Measurements from ENCODE around the gene ZNF436.
A peak's percentile ranks its signal among the peaks of the same experiment; 100 is the strongest.
"Not testable (repeated sequence)": the region's sequence is repeated elsewhere in the genome, so short reads cannot be mapped to it uniquely, and the experiment has no call there.

The ZNF436 gene

DNA sequence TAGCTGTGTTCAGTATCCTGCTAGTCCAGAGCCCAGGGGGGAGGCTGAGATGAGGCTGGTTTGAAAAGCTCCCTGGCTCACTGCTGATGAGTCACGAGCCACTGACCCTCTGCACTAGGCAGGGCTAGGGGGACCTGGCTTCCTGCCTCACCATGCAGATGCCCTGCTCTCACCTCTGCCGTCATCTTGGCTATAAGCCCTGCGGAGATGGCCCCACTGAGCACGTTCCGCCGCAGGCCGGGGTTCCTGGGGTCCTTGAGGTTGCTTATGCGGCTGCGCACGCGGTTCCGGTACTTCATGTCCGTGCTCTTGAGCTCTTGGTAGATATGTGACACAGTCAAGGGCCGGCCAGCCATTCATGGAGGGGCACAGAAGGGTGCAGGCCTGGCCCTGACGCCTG, 24.1 kb upstream of the ZNF436 start:
- DNase-seq (ENCODE audit: low read depth in 1 of 2, low spot score in 1 of 2): no peak

DNA sequence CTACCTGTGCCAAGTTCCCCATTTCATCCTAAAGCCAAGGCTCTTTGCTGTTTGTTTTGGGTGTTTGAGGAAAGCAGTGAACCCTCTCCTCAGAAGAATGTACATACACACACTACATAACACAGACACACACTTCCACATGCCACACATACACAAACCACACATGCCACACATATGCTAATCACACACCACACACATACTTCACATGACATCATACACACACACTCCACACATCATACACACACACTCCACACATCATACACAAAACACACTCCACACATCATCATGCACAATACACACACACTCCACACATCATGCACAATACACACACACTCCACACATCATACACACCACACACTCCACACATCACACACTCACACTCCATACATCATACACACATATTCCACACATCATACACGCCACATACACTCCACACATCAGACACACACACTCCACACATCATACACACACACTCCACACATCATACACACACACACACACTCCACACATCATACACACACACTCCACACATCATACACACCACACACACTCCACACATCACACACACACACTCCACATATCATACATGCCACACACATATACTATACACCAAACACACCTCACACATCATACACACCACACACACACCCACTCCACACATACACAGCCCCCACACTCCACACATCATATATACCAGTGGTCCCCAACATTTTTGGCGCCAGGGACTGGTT, 22.7 kb upstream of the ZNF436 start:
- DNase-seq (ENCODE audit: low read depth in 1 of 2, low spot score in 1 of 2): no peak

DNA sequence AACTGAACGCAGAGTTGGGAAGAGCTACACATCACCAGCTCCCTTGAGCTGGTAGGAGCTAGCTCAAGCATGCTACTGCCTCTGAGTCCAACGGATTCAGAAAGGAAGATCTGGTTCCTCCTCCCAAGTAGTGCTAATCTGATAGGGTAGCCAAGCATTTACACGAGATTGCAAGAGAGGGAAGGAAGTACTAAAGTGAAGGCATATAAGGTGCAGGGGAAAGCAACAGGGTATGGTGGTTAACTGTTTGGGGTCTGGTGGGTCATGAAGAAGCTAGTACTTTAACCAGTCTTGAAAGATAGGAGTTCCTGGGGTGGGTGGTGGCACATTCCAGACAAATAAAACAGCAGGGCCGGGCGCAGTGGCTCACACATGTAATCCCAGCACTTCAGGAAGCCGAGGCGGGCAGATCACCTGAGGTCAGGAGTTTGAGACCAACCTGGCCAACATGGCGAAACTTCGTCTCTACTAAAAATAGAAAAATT, 20.2 kb upstream of the ZNF436 start:
- DNase-seq (ENCODE audit: low read depth in 1 of 2, low spot score in 1 of 2): no peak

DNA sequence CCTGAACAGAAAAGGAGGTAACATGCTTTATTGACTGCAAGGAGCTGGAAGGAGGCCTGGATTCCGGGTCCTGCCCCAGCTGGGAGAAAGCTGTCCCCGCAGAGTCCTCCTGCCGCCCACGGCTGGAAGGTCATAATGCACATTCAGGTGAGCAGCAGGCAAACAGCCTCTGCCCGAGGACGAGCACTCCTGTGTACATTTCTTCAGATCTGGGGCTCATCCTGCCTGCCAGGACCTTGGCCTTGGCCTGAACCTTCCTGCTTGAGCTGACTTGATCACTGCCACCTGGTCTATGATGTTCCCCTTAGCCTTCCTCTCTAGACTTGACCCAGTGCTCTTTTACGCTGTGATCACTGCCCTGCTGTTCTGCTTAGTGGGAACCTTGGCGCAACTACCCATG, 17.9 kb upstream of the ZNF436 start:
- no peak for DNase-seq (ENCODE audit: low read depth in 1 of 2, low spot score in 1 of 2)

DNA sequence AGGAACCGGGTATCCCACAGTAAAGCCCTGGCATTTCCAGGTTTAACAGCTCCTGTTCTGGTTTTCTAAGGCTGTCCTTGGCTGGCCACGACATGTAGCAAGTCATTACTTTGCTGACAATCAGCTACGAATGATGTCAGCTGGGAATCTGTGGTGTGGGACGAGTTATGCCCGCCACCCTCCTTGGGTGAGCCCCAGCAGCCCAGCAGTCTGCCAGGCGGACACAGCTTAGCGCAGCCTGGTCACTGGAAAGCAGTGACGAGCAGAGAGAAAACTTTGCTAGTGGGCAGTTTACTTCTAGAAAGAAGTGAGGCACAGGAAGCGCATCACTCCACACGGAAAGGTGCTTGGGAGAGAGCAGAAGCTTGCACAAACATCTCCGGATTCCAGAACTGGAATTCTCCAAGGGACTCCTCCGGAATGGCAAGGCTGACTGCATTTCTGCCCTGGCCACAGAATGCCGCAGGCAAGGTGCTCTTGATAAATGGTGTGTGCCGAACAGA, 15.5 kb upstream of the ZNF436 start:
- DNase-seq (ENCODE audit: low read depth in 1 of 2, low spot score in 1 of 2): no peak

DNA sequence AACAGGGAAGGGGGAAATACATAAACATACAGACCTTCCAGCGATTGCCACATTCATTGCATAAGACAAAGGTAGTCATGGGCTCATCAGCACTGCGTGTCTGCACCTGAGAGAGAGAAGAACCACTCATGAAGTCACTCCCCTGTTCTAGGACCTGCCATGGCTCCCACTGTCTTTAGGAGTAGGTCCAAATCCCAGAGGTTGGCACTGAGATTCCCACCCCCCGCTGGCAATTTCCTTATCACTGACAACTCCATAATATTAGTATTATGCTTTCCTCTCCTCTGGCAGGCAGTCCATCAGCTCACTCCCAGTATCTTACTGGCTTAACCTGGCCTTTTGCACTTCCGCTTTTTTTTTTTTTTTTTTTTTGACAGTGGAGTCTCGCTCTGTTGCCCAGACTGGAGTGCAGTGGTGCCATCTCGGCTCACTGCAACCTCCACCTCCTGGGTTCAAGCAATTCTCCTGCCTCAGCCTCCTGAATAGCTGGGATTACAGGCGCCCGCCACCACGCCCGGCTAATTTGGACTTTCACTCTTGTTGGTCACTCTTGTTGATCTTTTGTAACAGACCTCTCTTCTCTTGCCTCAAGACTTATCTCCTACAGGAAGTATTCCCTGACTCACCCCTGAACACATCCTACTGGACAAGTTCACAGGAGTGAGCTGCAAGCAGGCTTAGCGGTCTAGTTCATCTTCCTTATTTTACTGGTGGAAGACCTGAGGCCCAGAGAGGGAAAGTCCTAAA, 14.8 kb upstream of the ZNF436 start:
- DNase-seq (ENCODE audit: low read depth in 1 of 2, low spot score in 1 of 2): no peak

DNA sequence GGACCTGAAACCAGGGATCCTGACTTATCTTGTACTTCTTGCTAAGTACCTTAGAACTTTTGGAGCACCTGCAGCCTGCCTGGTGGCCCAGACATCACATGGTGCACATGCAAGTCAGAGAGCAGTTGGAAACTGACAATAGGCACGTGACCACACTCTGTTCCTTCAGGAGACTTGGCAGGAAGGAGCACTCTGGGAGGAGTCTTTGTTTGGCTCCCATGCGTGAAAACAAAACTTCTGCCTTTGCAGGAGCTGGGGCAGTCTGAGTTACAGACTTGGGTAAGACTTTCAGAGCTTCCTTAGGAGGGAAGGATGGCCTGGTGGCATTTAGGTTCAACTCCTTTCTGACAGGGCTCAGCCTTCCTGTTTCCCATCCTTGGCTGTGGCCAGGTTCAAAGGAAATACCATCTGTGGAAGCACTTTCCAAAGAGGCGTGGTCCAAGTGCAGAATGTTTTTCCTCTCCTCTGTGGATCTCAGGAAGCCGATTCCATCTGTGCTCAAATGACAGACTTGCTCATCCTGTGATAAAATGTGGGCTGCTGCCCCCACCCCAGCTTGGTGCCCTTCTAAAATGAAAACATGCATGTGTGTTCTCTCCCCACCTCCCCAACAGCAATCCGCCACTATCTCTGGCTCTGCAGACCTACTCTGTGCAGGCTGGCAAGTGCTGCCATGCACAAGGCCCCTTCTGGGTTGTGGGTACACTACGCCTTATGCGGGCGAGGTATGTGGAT, 14.1 kb upstream of the ZNF436 start:
- DNase-seq (ENCODE audit: low read depth in 1 of 2, low spot score in 1 of 2): no peak

DNA sequence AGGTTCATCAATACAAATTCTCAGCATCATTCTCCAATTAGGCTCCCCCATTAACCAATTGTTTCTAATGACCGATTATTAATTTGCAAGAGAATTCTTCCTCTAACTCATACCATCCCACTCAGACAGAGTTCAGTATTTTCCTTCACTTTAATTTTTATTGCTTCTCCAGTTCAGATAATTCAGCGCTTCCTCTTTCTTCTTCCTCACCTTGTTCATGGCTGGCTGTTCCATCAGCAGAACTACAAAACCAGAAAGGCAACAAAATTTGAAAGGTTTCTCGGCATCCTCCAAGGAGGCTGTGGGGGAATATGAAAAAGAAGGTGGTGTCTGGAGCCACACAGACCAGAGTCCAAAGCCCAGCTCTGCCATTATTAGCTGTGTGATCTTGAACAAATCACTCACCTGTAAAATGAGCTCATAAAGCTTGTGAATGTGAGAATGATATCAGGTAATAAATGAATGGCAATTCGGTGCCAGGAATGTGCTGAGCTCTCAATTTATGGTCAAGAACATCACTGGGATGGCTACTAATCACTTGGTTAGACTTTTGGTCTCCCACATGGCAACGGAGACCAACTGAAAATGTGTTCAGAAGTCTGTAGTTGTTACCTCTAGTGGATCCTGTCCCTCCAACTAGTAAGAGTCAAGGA, 11.7 kb upstream of the ZNF436 start:
- no peak for DNase-seq (ENCODE audit: low read depth in 1 of 2, low spot score in 1 of 2)

DNA sequence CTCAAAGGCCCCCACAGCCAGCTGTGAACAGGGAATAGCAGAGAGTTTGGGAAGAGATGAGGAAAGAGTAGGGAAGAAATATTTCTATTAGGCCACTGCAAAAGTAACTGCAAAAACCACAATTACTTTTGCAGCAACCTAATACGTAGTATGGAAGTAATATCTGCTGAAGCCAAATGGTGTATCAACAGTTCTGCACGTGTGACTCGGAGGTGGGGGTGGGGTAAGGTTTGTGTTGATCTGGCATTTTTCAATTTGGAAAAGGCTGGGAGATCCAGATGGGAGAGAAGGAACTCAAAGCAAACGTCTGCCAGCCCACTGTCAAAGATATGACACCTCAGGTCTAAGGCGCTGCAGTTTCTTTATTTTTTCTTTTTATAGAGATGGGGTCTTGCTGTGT, 11.1 kb upstream of the ZNF436 start:
- no peak for DNase-seq (ENCODE audit: low read depth in 1 of 2, low spot score in 1 of 2)

DNA sequence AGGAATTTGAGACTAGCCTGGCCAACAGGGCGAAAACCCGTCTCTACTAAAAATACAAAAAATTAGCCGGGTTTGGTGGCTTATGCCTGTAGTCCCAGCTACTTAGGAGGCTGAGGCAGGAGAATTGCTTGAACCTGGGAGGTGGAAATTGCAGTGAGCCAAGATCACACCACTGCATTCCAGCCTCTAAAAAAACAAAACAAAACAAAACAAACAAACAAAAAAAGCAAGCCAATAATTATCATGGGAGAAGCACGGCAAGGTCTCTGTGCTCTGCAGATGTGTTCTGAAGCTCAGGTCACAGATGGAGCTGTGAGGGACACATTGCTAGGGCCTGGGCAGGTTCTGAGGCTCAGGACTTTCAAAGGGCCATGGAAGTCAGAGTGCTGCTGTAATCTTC, 10.6 kb upstream of the ZNF436 start:
- not testable (repeated sequence) for DNase-seq (ENCODE audit: low read depth in 1 of 2, low spot score in 1 of 2)

DNA sequence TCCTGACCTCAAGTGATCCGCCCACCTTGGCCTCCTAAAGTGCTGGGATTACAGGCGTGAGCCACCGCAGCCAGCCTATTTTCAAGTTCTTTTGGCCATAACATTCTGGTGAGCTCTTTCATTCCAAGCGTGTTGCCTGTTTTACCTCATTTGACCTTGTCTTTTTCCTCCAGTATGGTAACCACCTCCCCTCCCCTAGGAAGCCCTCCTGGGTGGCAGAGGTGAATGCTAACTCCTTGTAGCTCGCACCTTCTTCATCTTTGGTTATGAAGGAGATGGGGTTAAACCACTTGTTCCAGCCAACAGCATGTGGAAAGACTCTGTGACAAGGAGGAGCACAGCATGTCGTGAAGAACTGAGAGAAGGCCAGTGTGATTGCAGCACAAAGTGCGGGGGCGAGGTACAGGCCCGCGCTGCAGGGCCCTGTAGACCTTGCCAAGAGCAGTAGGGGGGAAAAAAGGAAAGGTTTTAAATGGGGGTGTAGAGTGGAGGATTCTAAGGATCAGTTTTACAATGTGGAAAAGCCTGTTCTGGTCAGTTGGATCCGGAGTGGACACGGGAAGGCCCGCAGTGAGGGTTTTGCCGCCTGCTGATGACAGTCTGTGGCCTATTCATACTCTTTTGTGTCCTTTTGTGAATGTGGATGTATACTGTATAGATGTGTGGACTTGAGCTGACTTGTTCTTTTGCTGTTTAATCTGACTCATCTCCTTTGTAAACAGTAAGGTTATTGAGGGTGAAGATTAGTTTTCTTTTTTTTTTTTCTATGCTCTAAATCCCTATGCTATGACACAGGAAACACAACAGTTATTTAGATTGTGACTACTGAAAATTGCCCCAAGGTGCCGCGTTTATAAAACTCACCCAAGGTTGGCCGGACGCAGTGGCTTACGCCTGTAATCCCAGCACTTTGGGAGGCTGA, 7.5 kb upstream of the ZNF436 start:
- DNase-seq (ENCODE audit: low read depth in 1 of 2, low spot score in 1 of 2): no peak

DNA sequence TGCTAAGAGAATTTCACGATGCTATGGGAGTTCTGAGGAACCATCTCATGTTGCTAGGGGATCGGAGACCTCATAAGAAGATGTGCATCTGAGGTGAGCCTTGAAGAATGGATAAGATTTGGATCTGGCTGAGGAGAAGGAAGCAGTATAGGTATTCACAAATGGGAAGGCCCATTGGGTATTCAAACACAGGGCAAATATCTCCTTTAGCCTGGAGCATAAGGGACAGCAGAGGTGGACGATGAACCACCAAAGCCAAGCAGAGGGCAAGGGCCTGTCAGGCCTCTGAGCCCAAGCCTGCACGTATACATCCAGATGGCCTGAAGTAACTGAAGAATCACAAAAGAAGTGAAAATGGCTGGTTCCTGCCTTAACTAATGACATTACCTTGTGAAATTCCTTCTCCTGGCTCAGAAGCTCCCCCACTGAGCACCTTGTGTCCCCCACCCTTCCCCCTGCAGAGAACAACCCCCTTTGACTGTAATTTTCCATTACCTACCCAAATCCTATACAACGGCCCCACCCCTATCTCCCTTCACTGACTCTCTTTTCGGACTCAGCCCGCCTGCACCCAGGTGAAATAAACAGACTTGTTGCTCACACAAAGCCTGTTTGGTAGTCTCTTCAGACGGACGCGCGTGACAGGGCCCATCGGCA, 4.6 kb upstream of the ZNF436 start:
- not testable (repeated sequence) for DNase-seq (ENCODE audit: low read depth in 1 of 2, low spot score in 1 of 2)

DNA sequence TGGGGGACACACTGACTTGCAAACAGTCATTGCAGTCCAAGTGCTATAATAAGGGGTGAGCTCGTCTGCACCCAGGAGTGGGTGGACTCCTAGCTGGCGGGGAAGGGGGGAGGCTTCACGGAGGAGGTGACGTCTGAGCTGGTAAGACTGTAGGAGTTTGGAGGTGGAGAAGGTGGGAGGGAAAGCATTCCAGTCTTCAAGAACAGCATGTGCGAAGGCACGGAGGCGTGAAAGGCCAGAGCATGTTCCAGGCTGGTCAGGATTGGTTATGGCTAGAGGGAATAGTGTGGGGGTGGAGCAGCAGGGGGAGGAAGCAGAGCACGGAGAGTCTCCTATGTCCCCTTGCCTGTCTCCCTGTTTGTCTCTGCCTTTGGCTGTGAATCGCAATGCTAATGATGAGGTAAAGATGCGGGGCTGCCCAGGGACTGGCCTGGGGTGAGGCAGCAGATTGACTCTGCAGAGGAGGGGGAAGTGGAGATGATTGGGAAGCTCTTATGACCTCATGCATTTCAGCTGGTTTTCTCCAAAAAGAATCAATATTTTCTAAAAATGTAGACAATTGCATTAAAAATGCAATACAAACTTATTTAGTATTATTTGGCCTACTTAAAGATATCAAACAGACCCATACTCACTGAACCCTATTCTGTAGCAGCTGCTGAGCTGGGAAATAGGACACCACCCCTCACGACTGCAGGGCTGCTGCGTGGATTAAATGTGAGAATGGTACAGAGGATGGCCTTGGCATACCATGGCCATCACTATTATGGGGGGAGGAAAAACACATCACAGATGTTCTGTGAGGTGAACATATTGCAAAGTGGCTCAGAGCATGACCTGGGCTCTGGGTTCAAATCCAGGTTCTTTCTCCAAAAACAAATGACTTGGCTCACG, 2.6 kb upstream of the ZNF436 start:
- no peak for DNase-seq (ENCODE audit: low read depth in 1 of 2, low spot score in 1 of 2)

DNA sequence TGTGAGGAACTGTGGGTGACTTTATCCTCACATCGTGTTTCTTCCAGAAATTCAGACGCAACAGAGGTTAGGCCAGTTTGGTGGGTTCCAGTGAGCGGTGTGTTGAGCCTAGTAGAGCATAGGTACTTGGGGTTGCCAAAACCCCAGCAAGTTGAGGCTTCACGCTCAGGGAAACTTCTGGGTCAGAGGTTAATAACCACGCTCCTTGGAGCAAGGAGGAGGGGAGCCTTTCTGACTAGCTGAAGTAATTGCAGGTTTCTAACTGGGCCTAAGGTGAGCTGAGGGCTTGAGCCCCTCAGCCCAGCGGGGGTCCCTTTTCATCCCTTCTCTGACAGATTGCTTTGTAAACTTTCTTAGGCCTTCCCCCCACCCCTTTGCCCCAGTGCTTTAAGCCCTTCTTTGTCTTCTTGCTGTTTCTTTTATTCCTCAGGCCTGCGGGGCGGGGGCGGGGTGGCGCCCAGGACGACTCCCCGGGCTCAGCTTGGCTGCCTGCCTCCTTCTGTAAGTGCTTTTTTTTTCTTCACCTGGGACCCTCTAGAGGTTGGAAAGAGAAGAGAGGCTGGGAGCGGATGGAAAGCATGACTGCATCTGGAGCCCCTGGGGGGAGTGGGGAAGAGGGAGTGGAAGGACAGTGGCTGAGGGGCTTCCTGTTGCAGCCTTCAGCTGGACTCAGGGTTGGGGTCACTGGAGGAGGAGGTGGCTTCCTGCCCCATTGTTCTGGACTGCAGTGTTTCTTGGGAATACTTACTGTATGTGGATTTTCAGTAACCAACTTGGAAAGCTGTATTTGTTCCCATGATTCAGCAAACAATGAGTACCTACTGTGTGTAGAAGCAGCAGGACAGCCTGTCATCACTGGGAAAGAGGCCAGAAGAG, 1.3 kb upstream of the ZNF436 start:
- DNase-seq (ENCODE audit: low read depth in 1 of 2, low spot score in 1 of 2): no peak

DNA sequence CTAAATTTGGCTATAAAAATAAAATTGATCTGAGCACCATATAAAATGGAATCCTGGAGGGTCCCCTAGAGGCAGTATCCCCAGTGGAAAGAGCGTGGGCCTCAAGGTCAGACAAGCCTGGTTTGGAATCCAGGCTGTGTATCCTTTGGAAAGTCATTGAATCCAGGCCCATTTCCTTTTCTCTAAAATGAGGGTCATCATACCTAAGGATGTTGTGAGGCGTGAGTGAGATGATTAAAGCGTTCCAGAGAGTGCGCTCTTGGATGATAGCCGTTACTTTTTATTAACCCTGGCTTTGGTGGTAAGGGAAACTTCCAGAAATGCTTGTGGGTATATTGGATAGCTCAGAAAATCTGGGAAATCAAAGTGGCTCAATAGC, 683 bp upstream of the ZNF436 start:
- no peak for DNase-seq (ENCODE audit: low read depth in 1 of 2, low spot score in 1 of 2)

DNA sequence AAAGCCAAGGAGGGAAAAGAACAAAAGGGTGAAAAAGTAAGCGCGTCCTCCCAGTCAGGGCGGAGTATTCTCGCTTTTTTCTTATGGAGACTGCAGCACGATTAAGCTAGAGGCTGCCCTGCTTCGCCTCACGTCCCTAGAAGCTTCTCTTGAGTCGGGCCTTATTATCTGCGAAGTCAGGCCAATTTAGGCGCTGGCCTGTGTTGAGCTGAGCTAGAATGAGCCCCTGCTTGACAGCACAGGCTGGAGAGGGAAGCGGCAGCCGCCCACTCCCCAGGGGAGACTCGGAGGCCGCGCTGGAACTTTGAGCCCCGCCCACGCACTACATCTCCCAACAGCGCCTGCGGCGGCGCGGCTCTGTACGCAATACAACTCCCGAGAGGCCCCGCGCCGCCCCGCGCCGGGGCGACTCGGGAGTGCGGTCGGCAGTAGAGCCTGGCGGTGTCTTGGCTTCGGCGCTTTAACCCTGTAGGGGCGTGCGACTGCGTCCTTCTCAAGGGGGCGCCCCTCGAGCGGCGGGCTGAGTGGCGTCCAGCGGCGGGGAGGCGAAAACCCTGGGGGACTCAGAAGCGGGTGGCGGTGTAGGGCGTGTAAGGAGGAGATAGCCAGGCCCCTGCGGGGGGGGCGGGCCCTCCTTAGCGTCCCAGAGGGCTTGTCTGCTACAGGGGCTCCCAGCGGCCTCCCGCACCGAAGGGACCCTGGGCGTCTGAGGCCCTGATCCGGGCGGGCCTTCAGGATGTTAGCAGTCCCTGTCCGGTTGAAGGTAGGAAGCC, 888 bp downstream of the ZNF436 start:
- DNase-seq (ENCODE audit: low read depth in 1 of 2, low spot score in 1 of 2): peak; percentile 70 to 75
